ENCODE measurements around the gene RHBDF1.

Gene RHBDF1, protein sequence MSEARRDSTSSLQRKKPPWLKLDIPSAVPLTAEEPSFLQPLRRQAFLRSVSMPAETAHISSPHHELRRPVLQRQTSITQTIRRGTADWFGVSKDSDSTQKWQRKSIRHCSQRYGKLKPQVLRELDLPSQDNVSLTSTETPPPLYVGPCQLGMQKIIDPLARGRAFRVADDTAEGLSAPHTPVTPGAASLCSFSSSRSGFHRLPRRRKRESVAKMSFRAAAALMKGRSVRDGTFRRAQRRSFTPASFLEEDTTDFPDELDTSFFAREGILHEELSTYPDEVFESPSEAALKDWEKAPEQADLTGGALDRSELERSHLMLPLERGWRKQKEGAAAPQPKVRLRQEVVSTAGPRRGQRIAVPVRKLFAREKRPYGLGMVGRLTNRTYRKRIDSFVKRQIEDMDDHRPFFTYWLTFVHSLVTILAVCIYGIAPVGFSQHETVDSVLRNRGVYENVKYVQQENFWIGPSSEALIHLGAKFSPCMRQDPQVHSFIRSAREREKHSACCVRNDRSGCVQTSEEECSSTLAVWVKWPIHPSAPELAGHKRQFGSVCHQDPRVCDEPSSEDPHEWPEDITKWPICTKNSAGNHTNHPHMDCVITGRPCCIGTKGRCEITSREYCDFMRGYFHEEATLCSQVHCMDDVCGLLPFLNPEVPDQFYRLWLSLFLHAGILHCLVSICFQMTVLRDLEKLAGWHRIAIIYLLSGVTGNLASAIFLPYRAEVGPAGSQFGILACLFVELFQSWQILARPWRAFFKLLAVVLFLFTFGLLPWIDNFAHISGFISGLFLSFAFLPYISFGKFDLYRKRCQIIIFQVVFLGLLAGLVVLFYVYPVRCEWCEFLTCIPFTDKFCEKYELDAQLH

DNA sequence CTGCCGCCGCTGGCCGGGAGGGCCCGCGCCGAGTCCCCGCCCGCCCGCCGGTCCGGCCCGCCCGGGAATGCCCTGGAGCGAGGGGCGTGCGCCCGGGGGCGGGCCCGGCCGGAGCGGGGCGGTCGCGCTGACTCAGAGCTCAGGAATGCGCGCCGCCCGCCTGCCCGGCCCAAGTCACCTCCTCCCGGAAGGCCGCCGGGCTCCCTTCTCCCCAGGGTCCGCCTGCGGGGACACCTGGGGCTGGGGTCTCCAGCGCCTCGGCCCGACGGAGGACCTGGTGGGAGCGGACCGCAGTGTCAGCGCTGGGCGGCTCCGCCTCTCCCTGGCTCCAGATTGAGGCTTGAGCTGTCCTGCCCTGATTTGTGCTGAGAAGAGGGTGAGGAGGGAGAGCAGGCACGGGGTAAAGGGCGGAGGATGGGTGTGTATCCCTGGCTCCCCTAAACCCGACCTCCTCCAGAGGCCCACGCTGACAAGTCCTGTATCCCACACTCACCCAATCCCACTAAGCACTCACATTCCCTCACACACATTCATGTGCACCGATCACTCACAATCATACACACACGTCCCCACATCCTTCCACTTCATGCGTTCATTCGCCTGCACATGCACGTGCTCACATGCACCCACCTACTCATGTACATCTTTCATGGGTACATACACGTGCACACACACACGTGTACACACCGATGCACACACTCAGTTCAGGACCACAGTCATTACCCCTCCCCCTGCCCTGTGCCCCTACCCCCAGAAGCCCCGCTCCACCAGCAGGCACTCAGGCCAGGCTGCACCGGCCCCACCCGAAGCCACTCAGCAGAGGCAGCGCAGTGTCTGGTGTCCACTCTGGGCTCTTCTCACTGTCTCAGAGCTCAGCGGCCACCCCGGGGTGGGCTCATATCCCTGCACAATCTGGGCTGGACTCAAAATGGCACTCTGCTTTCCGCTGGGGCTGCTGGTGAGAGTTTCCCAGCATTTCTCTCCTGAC lies at the start of gene RHBDF1:
Gene RHBDF1, minus strand, starts transcription at position 71 of the 988 bp plus-strand sequence. CDS start 7,616 bp downstream, outside the sequence.
- DNase-seq (ENCODE audit: low read depth): no peak

- no peak for DNase-seq (ENCODE audit: low read depth)
Measured at GRCh38 chr16:120756-121155, 48.3 kb upstream of the RHBDF1 start.

GRCh38 chr16:119835-120491 lies 47.5 kb upstream of the RHBDF1 start:
- no peak for DNase-seq (ENCODE audit: low read depth)

- DNase-seq (ENCODE audit: low read depth): no peak
Measured at GRCh38 chr16:119295-119694, 46.9 kb upstream of the RHBDF1 start.

GRCh38 chr16:118857-119256 lies 46.4 kb upstream of the RHBDF1 start:
- no peak for DNase-seq (ENCODE audit: low read depth)

- peak; percentile 44 for DNase-seq (ENCODE audit: low read depth)
Measured at GRCh38 chr16:117379-118365, 45.2 kb upstream of the RHBDF1 start.

GRCh38 chr16:116015-116414 lies 43.6 kb upstream of the RHBDF1 start:
- no peak for DNase-seq (ENCODE audit: low read depth)

DNA sequence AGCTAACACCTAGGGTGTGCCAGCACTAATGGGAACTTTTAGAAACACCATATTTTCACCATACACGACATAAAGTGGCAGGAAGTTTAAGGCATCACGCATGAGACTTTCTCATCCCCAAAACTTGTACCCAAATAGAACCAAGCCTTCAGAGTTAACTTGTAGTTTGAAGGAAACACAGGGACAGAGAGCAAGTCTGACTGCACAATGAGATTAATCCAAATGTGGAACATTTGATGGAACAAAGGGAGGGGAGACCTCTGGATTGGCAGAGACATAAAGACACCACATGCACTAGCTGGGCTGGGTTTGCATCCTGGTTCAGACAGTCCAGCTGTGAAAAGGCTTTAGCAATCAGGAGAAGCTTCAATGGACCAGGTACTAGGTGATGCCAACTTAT lies 41.9 kb upstream of the RHBDF1 start:
- DNase-seq (ENCODE audit: low read depth): no peak

DNA sequence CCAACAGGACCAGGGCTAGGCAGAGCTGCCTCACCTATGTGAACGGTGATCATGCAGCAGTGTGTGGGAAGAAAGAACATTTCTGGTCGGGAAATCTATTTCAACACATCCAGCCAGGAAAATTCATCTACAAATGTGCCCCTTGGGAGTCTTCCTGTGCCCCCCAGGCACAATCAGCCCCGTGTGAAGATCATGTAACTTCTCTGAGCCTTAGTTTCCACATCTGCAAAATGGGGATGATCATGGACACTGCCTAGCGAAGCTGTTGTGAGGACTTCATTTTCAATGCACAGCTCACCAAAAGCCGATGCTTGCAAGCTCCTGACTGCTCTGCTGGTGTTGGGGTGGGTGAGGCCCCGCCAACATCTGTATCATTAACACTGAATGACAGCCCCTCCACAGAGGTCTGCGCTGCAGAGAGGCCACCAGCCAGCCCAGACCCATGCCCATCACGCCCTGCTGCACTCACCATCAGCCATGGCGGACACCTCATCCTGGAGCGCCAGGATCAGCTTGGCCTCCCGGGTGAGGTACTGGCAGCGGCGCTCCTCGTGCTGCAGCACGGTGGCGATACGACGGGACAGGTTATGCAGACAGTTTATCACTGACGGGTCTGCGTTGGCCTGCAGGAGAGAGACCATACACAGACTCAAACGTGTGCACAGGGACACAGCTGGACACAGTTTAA lies 39.9 kb upstream of the RHBDF1 start:
- DNase-seq (ENCODE audit: low read depth): no peak

- DNase-seq (ENCODE audit: low read depth): peak; percentile 47
Measured at GRCh38 chr16:106623-107324, 34.3 kb upstream of the RHBDF1 start.

GRCh38 chr16:105521-105920 lies 33.1 kb upstream of the RHBDF1 start:
- no peak for DNase-seq (ENCODE audit: low read depth)

DNA sequence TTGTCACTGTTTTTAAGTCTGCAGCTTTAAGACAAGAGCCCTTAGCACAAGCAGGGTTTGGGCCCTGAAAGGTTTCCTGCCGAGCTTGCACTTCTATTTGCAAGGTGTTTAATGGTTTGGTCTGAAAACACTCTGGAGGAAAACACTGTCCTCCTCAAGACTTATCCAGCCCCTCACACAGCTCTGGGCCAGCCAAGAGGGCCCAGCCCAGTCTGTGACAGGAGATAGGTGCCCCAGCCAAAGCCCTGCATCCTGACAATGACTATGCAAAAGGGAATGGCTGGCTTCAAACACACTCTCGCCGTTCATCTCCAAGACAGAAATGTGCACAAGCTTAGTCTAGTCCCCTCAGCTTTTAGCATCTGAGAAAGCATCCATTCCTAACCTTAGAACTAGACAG lies 32.5 kb upstream of the RHBDF1 start:
- no peak for DNase-seq (ENCODE audit: low read depth)

DNA sequence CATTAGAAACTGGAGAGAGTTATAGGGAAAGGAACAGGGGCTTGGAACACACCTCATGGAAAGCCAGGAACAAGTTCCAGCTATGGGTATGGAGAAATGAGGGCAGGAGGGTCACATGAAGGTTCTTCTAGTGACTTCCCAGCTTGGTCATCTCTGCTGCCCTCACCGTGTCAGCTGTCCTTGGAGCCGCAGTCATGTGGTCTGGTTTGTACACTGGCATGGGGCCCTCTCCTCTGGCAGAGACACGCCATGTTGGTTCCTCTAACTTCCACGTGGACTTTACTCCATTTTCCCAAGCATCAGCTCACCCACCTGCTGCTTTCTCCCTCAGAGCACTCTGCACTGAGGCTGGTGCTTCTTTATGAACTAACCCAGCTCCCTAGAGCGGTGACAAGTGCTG lies 31.9 kb upstream of the RHBDF1 start:
- DNase-seq (ENCODE audit: low read depth): no peak

GRCh38 chr16:102060-102855 lies 29.8 kb upstream of the RHBDF1 start:
- DNase-seq (ENCODE audit: low read depth): no peak

DNA sequence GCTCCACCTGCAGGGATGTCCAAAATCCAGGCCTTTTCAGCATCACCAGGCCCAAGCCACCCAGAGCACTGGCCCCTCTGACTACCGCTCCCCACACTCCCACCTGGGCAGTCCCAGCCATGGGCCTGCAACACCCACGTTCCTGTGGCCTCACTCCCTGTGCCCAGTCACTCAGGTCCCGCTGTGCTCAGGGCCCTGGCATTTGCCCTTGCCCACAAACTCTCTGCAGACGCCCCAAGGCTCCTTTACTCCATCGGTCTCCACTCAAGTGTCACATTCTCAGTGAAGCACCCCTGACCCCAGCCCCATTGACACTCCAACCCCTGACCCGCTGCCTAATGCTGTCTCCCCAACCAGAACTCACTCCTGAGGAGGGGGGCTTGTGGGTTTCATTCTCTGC lies 29.2 kb upstream of the RHBDF1 start:
- DNase-seq (ENCODE audit: low read depth): no peak

DNA sequence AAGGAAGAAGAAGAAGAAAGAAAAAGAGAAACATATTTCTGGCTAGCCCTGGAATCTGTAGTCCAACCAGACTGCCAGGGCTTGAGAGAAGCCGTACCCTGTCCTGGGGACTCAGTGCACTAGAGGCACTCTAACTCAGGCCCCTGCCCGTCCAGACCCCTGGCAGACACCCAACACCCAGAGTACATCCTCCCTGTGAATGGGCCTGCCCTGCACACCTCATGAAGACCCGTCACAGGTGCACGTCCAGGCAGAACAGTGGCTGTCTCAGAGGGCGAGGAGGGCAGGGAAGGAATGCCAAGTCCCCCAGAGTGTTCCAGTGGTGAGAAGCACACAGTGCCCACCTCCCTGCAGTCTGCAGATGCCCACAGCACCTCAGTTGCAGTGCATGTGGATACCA lies 28.6 kb upstream of the RHBDF1 start:
- no peak for DNase-seq (ENCODE audit: low read depth)

DNA sequence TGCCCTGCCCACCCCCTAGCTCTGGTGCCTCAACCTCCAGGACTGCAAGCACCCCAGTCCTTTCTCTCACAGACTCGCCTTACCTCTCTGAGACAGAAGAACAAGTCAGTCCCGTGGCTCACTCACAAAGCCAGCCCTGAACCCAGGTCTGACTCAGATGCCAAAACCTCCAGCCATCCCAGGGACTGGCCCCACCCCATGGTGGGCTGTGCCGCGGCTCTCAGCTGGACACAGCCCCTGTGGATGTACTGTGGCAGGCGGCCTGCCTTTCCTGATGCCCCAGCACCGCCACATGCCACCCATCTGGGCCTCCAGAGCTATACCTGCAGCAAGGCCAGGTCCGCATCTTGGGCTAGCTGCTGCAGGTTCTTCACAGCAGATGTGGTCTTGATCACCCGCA lies 25.4 kb upstream of the RHBDF1 start:
- DNase-seq (ENCODE audit: low read depth): no peak

DNA sequence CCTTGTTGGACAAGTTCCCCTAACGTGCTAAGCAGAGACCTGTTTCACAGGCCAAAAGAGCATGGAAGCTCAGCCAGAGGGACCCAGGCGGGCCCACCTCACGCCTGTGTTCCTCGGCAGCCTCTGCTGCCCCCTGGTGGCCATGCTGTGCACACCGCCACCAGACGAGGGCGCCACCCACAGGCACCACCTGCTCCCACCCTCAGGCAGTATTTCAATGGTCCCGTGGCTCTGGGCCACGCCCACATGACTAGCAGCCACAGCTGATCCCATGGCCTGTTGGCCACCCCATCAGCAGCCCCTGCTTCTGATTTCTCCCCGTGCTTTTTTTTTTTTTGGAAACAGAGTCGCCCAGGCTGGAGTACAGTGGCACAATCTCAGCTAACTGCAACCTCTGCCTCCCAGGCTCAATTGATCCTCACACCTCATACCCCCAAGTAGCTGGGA lies 24.5 kb upstream of the RHBDF1 start:
- peak; percentile 83 for DNase-seq (ENCODE audit: low read depth)
